Stomach (tissue), 9 donors: Measurements from ENCODE around the gene PFKL. TPM values are rescaled to one million over a fixed set of nuclear protein-coding genes. Genes with fewer than 3 reads are reported as not detected.

ENCODE experiments used
- DNase-seq, 2 donors: peaks; one replicate each; pipeline versions ENCODE4 v3.0.0 to v3.0.0-alpha.2; 2013 to 2019
- H3K27ac ChIP-seq, 5 donors: fragments of 200-600 bp in 4 of 5; sonication (generic) in 4 of 5; one replicate each; pipeline ENCODE4 v1.5.1; 2013 to 2019; ENCODE audit warnings: mild to moderate bottlenecking in 1 of 5, moderate library complexity in 1 of 5
- H3K27me3 ChIP-seq, 3 donors: fragments of 200-600 bp; sonication (generic); one replicate each; pipeline ENCODE4 v1.5.1; 2017 to 2019; ENCODE audit warnings: mixed run types in 1 of 3
- H3K36me3 ChIP-seq, 4 donors: fragments of 200-600 bp; sonication (generic); 1 replicate in 3 of 4; 2 replicates in 1 of 4; pipeline ENCODE4 v1.5.1; 2016 to 2019
- H3K4me1 ChIP-seq, 4 donors: fragments of 200-600 bp; sonication (generic); one replicate each; pipeline ENCODE4 v1.5.1; 2016 to 2019
- H3K4me3 ChIP-seq, 4 donors: fragments of 200-600 bp; sonication (generic) in 3 of 4; one replicate each; pipeline ENCODE4 v1.5.1; 2016 to 2019; ENCODE audit warnings: mild to moderate bottlenecking in 1 of 4
- H3K9me3 ChIP-seq, 4 donors: fragments of 200-600 bp; sonication (generic); one replicate each; pipeline ENCODE4 v1.5.1; 2016 to 2019
- EP300 ChIP-seq: sonication (generic); formaldehyde crosslinking; IDR thresholded peaks from one replicate; pipeline ENCODE4 v1.6.1; 2017; ENCODE audit warnings: antibody characterized with exemption
- POLR2A ChIP-seq, 4 donors: fragments of 450-650 bp; IDR thresholded peaks; one replicate each; pipeline ENCODE4 v1.6.1; 2016; ENCODE audit warnings: antibody characterized with exemption in 4 of 4, control low read depth in 2 of 4, mild to moderate bottlenecking in 1 of 4, moderate library complexity in 1 of 4
- POLR2AphosphoS5 ChIP-seq, 3 donors: sonication (generic); formaldehyde crosslinking; IDR thresholded peaks; one replicate each; pipeline ENCODE4 v1.6.1; 2016; ENCODE audit warnings: antibody characterized with exemption in 3 of 3
- WGBS, 5 donors: extraction: QIAGEN DNeasy Blood & Tissue Kit in 3 of 5; methylation state at CpG; one replicate each; pipeline versions ENCODE4 v1.1.5 to v1.1.7; 2013 to 2018; 5-methylcytosine and 5-hydroxymethylcytosine counted together
- intact Hi-C: fragments of 100-400 bp; cut with DNase I; formaldehyde crosslinking; loops from one replicate; pipeline ENCODE4 v1.15.1; 2023; ENCODE audit warnings: low total_unique reads
- polyA plus RNA-seq, 3 donors: library from polyadenylated mRNA; stranded (reverse); fragments of 200-250 nt; gene quantifications; one replicate each; pipeline ENCODE4 v1.2.3, GENCODE V29; 2013
- total RNA-seq, 5 donors: library from RNA; depleted of rRNA; stranded (reverse); fragments of >200 nt; gene quantifications; one replicate each; pipeline versions ENCODE4 v1.1.0 to v1.2.3, GENCODE V29; 2014 to 2016
- TF ChIP-seq, protein P1 (sequence below), 7 experiments: fragments of 450-650 bp in 4 of 7; fragments of 200-600 bp in 3 of 7; sonication (generic) in 3 of 7; IDR thresholded peaks; one replicate each; pipeline ENCODE4 v1.5.1; 2016 to 2019; ENCODE audit warnings: antibody characterized with exemption in 7 of 7, control low read depth in 2 of 7, mild to moderate bottlenecking in 1 of 7
- donor health status: healthy with polysubstance abuse.
- donor health status: Bipolar disorder and iron deficiency.
- donor health status: healthy.

PFKL gene
- total and polyA plus RNA-seq, 8 donors: 83.0 to 283 (median 130) TPM

GRCh38 chr21:44322621-44323325 lies 22.9 kb downstream of the PFKL start:
- Histone ChIP-seq H3K27ac (no peak overlapping the region), H3K4me3 (no peak overlapping the region), H3K4me1 (no peaks in the 10 kb centered on the region), H3K9me3 (no peaks in the 10 kb centered on the region), H3K36me3 (peaks cover 51 to 100% (median 100%) of the 10 kb centered on the region in 4 donors), H3K27me3 (no peaks in the 10 kb centered on the region)
- TF ChIP-seq, protein P1, sequence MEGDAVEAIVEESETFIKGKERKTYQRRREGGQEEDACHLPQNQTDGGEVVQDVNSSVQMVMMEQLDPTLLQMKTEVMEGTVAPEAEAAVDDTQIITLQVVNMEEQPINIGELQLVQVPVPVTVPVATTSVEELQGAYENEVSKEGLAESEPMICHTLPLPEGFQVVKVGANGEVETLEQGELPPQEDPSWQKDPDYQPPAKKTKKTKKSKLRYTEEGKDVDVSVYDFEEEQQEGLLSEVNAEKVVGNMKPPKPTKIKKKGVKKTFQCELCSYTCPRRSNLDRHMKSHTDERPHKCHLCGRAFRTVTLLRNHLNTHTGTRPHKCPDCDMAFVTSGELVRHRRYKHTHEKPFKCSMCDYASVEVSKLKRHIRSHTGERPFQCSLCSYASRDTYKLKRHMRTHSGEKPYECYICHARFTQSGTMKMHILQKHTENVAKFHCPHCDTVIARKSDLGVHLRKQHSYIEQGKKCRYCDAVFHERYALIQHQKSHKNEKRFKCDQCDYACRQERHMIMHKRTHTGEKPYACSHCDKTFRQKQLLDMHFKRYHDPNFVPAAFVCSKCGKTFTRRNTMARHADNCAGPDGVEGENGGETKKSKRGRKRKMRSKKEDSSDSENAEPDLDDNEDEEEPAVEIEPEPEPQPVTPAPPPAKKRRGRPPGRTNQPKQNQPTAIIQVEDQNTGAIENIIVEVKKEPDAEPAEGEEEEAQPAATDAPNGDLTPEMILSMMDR (IDR thresholded peaks at IDR 0.05): no peak
- no peak for TF ChIP-seq POLR2A (IDR thresholded peaks at IDR 0.05)
- no peak for TF ChIP-seq POLR2AphosphoS5 (IDR thresholded peaks at IDR 0.05)
- no peak for TF ChIP-seq EP300
- WGBS, 5 donors: 91 to 94% (median 93%) methylated on average over 32 to 38 of the region's 38 CpGs
- no peak for DNase-seq
- intact Hi-C loops: no loop called here

GRCh38 chr21:44323591-44323990 lies 23.7 kb downstream of the PFKL start:
- TF ChIP-seq POLR2A (IDR thresholded peaks at IDR 0.05) (no peak), POLR2AphosphoS5 (IDR thresholded peaks at IDR 0.05) (no peak), EP300 (no peak)
- TF ChIP-seq, protein P1 (IDR thresholded peaks at IDR 0.05): no peak
- no peaks in the 10 kb centered on the region for H3K4me1 ChIP-seq
- peaks cover 43 to 100% (median 95%) of the 10 kb centered on the region in 4 donors for H3K36me3 ChIP-seq
- H3K27ac ChIP-seq: no peak overlapping the region
- no peaks in the 10 kb centered on the region for H3K27me3 ChIP-seq
- intact Hi-C loops: no loop called here
- H3K9me3 ChIP-seq: no peaks in the 10 kb centered on the region
- 88 to 100% (median 90%) methylated on average over 1 to 20 of the region's 20 CpGs for WGBS, 5 donors
- H3K4me3 ChIP-seq: no peak overlapping the region
- DNase-seq: no peak

DNA sequence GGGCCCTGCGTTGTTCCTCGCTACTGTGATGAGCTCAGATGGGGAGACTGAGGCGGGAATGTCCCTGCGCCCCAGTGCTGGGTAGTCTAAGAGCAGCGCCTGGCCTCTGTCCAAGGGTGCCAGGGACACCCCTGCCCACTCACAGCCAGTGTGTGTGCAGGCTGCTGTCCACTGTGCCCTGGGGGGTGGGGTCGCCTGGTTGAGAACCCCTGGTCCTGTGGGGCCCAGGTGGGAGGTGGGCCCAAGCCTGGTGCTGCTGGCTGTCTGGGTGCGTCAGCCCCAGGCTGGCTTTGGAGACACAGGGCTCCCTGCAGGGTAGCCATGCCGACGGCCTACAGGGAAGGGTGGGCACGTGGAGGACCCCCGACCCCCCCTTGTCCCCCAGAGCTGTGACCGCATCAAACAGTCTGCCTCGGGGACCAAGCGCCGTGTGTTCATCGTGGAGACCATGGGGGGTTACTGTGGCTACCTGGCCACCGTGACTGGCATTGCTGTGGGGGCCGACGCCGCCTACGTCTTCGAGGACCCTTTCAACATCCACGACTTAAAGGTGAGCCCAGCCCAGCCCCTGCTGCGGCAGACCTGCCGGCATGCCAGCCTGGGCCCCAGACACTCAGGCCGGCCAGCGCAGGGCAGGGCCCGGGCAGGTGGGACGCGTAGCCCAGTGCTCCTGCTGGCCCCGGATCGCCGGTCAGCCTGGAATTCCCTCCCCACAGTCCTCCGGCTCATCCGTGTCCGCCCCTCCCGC lies 24.4 kb downstream of the PFKL start:
- H3K27me3 ChIP-seq: no peaks in the 10 kb centered on the region
- TF ChIP-seq POLR2A (IDR thresholded peaks at IDR 0.05): no peak
- no peak for TF ChIP-seq POLR2AphosphoS5 (IDR thresholded peaks at IDR 0.05)
- TF ChIP-seq, protein P1 (IDR thresholded peaks at IDR 0.05): no peak
- TF ChIP-seq EP300: no peak
- H3K36me3 ChIP-seq: peaks cover 40 to 96% (median 88%) of the 10 kb centered on the region in 4 donors
- no peaks in the 10 kb centered on the region for H3K4me1 ChIP-seq
- no peak overlapping the region for H3K4me3 ChIP-seq
- H3K27ac ChIP-seq: no peak overlapping the region
- DNase-seq: no peak
- intact Hi-C loops: no loop called here
- 85 to 100% (median 95%) methylated on average over 7 to 37 of the region's 37 CpGs for WGBS, 5 donors
- no peaks in the 10 kb centered on the region for H3K9me3 ChIP-seq

DNA sequence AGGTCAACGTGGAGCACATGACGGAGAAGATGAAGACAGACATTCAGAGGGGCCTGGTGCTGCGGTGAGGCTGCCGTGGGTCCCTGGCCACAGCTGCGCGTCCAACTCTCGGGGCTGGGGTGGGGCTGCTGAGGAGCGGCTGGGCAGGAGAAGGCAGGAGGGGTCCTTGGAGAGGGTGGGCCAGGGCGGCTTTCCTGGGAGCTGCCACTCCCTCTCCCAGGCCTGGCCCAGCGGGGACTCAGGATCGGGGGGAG lies 24.9 kb downstream of the PFKL start:
- DNase-seq: no peak
- H3K4me1 ChIP-seq: no peaks in the 10 kb centered on the region
- no peak for TF ChIP-seq POLR2AphosphoS5 (IDR thresholded peaks at IDR 0.05)
- no peak for TF ChIP-seq EP300
- TF ChIP-seq POLR2A (IDR thresholded peaks at IDR 0.05): no peak
- TF ChIP-seq, protein P1 (IDR thresholded peaks at IDR 0.05): no peak
- no peaks in the 10 kb centered on the region for H3K27me3 ChIP-seq
- peaks cover 35 to 96% (median 83%) of the 10 kb centered on the region in 4 donors for H3K36me3 ChIP-seq
- intact Hi-C loops: no loop called here
- H3K9me3 ChIP-seq: no peaks in the 10 kb centered on the region
- 89 to 100% (median 96%) methylated on average over 3 to 11 of the region's 11 CpGs for WGBS, 5 donors
- H3K27ac ChIP-seq: no peak overlapping the region
- H3K4me3 ChIP-seq: no peak overlapping the region
